A673 (cell line): Measurements from ENCODE around the gene LDB2.

Experiments
- CTCF ChIP-seq: fragments of 300-800, 200-600 bp; sonication (generic); conservative IDR thresholded peaks from 2 replicates; pipeline ENCODE4 v1.5.1; 2017; ENCODE audit warnings: low read depth, mild to moderate bottlenecking, antibody characterized with exemption, low read length, moderate library complexity, mixed read lengths
- EZH2 ChIP-seq: fragments of 200-600 bp; sonication (generic); IDR thresholded peaks from 2 replicates; pipeline ENCODE4 v1.6.1; 2017; ENCODE audit warnings: borderline replicate concordance, low read depth, mild to moderate bottlenecking, mixed read lengths, antibody characterized with exemption, low read length; ENCODE audit not compliant: poor library complexity, severe bottlenecking

- TF ChIP-seq CTCF (no peak), EZH2 (no peak)
These were observed 71.4 kb downstream of the LDB2 start for GRCh38 chr4:16827045-16827444.
